GM12864 (cell line): ENCODE data around the gene ACCS.
A peak's percentile ranks its signal among the peaks of the same experiment; 100 is the strongest.

Experiments used
- DNase-seq: peaks from one replicate; pipeline ENCODE4 v3.0.0-alpha.2; 2011; ENCODE audit warnings: low read depth
- H3K4me3 ChIP-seq: 2 replicates; pipeline ENCODE4 v1.5.1; 2011; ENCODE audit warnings: mild to moderate bottlenecking, low read depth, low read length, control low read depth
- CTCF ChIP-seq: IDR thresholded peaks from 2 replicates; pipeline ENCODE4 v1.5.1; 2011; ENCODE audit warnings: low read depth, mild to moderate bottlenecking, moderate library complexity, low read length, control low read depth, inconsistent platforms; ENCODE audit errors: missing control alignments

ACCS gene

GRCh38 chr11:44031549-44031948 lies 34.5 kb upstream of the ACCS start:
- H3K4me3 ChIP-seq, result no peak overlapping the region
- TF ChIP-seq CTCF, result no peak
- no peak for DNase-seq

GRCh38 chr11:44032299-44033085 lies 33.6 kb upstream of the ACCS start:
- DNase-seq, result no peak
- H3K4me3 ChIP-seq, result no peak overlapping the region
- no peak for TF ChIP-seq CTCF

GRCh38 chr11:44033411-44033850 lies 32.6 kb upstream of the ACCS start:
- TF ChIP-seq CTCF, result no peak
- no peak overlapping the region for H3K4me3 ChIP-seq
- DNase-seq, result no peak

GRCh38 chr11:44033856-44034255 lies 32.2 kb upstream of the ACCS start:
- no peak for DNase-seq
- no peak overlapping the region for H3K4me3 ChIP-seq
- TF ChIP-seq CTCF, result no peak

- no peak for TF ChIP-seq CTCF
- H3K4me3 ChIP-seq, result no peak overlapping the region
- DNase-seq, result no peak
These were observed 31.4 kb upstream of the ACCS start for GRCh38 chr11:44034639-44035038.

GRCh38 chr11:44036811-44037657 lies 29.0 kb upstream of the ACCS start:
- H3K4me3 ChIP-seq, result no peak overlapping the region
- peak; percentile 2 for DNase-seq
- peak; percentile 77 for TF ChIP-seq CTCF
